NCI-H1436 (cell line): ENCODE data around the gene MED13L.

Experiments
- DNase-seq: peaks from one replicate; lab custom pipeline; 2025; lab: John Stamatoyannopoulos, UW

MED13L gene

GRCh38 chr12:116277467-116278278 lies at the start of gene MED13L:
TSS of gene MED13L (minus strand) at chr12:116277693. CDS start at chr12:116277131, 562 bp downstream.
- DNase-seq: peak; percentile 81

GRCh38 chr12:116325336-116325664 lies 47.8 kb upstream of the MED13L start:
- DNase-seq: no peak

- DNase-seq: no peak
Observed at GRCh38 chr12:116324654-116325335, 47.3 kb upstream of the MED13L start.

- DNase-seq: no peak
Observed at GRCh38 chr12:116323406-116324386, 46.2 kb upstream of the MED13L start.

GRCh38 chr12:116321913-116322312 lies 44.4 kb upstream of the MED13L start:
- no peak for DNase-seq

GRCh38 chr12:116320791-116321217 lies 43.3 kb upstream of the MED13L start:
- no peak for DNase-seq

GRCh38 chr12:116319898-116320621 lies 42.6 kb upstream of the MED13L start:
- DNase-seq: no peak

- DNase-seq: no peak
Observed at GRCh38 chr12:116319233-116319897, 41.9 kb upstream of the MED13L start.

- DNase-seq: no peak
Observed at GRCh38 chr12:116318576-116319232, 41.2 kb upstream of the MED13L start.

- DNase-seq: no peak
Observed at GRCh38 chr12:116317986-116318575, 40.6 kb upstream of the MED13L start.

- no peak for DNase-seq
Observed at GRCh38 chr12:116317139-116317538, 39.6 kb upstream of the MED13L start.

- DNase-seq: no peak
Observed at GRCh38 chr12:116314477-116314876, 37.0 kb upstream of the MED13L start.

GRCh38 chr12:116313194-116313927 lies 35.9 kb upstream of the MED13L start:
- no peak for DNase-seq

- DNase-seq: no peak
Observed at GRCh38 chr12:116310082-116310481, 32.6 kb upstream of the MED13L start.

GRCh38 chr12:116309343-116309742 lies 31.9 kb upstream of the MED13L start:
- DNase-seq: no peak

GRCh38 chr12:116308647-116309046 lies 31.2 kb upstream of the MED13L start:
- no peak for DNase-seq

- no peak for DNase-seq
Observed at GRCh38 chr12:116306968-116307367, 29.5 kb upstream of the MED13L start.

GRCh38 chr12:116306506-116306905 lies 29.0 kb upstream of the MED13L start:
- no peak for DNase-seq

- no peak for DNase-seq
Observed at GRCh38 chr12:116304621-116305020, 27.1 kb upstream of the MED13L start.
